ENCODE measurements around the gene RNF40. TPM values are rescaled to one million over a fixed set of nuclear protein-coding genes. Genes with fewer than 3 reads are reported as not detected.

The RNF40 gene
- total RNA-seq, 1 experiment from 2014 or later, result 94.0 TPM

DNA sequence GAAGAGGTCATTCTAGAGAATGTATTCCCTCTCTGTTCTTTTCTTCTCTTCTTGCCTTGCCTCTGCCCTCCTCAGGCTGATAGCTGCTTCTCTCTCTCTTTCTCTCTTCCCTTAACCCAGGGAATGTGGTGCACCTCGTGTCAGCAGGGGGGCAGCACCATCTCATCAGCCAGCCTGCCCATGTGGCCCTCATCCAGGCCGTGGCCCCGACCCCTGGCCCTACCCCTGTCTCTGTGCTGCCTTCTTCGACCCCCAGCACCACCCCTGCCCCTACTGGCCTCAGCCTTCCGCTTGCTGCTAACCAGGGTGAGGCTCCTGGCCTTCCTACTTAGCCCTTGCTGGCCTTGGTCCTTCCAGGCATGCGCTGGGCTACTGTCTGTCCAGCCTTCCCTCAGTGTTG lies 39.7 kb upstream of the RNF40 start:
- Mint-ChIP-seq H3K9me3 (ENCODE audit: unreplicated experiment) (no peaks in the 10 kb centered on the region), H3K4me3 (ENCODE audit: unreplicated experiment) (no peak overlapping the region), H3K4me1 (ENCODE audit: low read depth, unreplicated experiment) (peaks cover 6% of the 10 kb centered on the region), H3K36me3 (ENCODE audit: insufficient read depth, unreplicated experiment) (peaks cover 97% of the 10 kb centered on the region), H3K27me3 (ENCODE audit: insufficient read depth, unreplicated experiment) (no peaks in the 10 kb centered on the region), H3K27ac (ENCODE audit: unreplicated experiment) (no peak overlapping the region)
- Histone ChIP-seq H3K9me3 (no peaks in the 10 kb centered on the region), H3K4me3 (ENCODE audit: low read depth, low read length) (no peak overlapping the region), H3K27me3 (replicated peaks; ENCODE audit: control insufficient read depth, insufficient read depth, low read length) (no peaks in the 10 kb centered on the region), H3K4me1 (no peaks in the 10 kb centered on the region), H3K36me3 (ENCODE audit: control insufficient read depth, insufficient read depth, low read length) (peaks cover 11% of the 10 kb centered on the region)
- no peak for DNase-seq
- CTCF ChIA-PET, result interaction anchor here (1.0 kb wide), 1 partner anchor 18 kb away, joined by 3 read pairs; a partner anchor contains a TSS
- no TSS peak for BruUV-seq (replicated peaks)
- intact Hi-C loops (cut with micrococcal nuclease; ENCODE audit: unreplicated experiment), result no loop called here
- POLR2A ChIA-PET, result interaction anchor here (0.5 kb wide), 1 partner anchor 8 kb away, joined by 13 read pairs; no protein-coding TSS in a partner anchor
- TF ChIP-seq, protein P1, sequence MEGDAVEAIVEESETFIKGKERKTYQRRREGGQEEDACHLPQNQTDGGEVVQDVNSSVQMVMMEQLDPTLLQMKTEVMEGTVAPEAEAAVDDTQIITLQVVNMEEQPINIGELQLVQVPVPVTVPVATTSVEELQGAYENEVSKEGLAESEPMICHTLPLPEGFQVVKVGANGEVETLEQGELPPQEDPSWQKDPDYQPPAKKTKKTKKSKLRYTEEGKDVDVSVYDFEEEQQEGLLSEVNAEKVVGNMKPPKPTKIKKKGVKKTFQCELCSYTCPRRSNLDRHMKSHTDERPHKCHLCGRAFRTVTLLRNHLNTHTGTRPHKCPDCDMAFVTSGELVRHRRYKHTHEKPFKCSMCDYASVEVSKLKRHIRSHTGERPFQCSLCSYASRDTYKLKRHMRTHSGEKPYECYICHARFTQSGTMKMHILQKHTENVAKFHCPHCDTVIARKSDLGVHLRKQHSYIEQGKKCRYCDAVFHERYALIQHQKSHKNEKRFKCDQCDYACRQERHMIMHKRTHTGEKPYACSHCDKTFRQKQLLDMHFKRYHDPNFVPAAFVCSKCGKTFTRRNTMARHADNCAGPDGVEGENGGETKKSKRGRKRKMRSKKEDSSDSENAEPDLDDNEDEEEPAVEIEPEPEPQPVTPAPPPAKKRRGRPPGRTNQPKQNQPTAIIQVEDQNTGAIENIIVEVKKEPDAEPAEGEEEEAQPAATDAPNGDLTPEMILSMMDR (IDR thresholded peaks at IDR 0.05; ENCODE audit: insufficient read depth in 1 of 2, low read depth in 1 of 2, low read length in 1 of 2, severe bottlenecking in 1 of 2, unreplicated experiment in 1 of 2), result no peak

DNA sequence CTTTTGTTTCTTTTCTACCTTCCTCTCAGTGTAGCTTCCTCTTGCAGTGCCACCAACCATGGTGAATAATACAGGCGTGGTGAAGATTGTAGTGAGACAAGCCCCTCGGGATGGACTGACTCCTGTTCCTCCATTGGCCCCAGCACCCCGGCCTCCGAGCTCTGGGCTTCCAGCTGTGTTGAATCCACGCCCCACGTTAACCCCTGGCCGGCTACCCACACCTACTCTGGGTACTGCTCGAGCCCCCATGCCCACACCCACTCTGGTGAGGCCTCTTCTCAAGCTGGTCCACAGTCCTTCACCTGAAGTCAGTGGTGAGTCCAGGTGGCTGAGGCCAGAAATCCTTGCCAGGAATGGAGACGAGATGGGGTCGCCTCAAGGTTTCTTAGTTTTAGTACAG lies 39.2 kb upstream of the RNF40 start:
- no peaks in the 10 kb centered on the region for H3K27me3 Mint-ChIP-seq (ENCODE audit: insufficient read depth, unreplicated experiment)
- DNase-seq, result no peak
- no peaks in the 10 kb centered on the region for H3K27me3 ChIP-seq (replicated peaks; ENCODE audit: control insufficient read depth, insufficient read depth, low read length)
- no peak overlapping the region for H3K4me3 ChIP-seq (ENCODE audit: low read depth, low read length)
- no TSS peak for BruUV-seq (replicated peaks)
- peaks cover 6% of the 10 kb centered on the region for H3K4me1 Mint-ChIP-seq (ENCODE audit: low read depth, unreplicated experiment)
- no peaks in the 10 kb centered on the region for H3K4me1 ChIP-seq
- TF ChIP-seq, protein P1 (IDR thresholded peaks at IDR 0.05; ENCODE audit: insufficient read depth in 1 of 2, low read depth in 1 of 2, low read length in 1 of 2, severe bottlenecking in 1 of 2, unreplicated experiment in 1 of 2), result no peak
- no peak overlapping the region for H3K4me3 Mint-ChIP-seq (ENCODE audit: unreplicated experiment)
- CTCF ChIA-PET, result interaction anchor here (1.0 kb wide), 1 partner anchor 17 kb away, joined by 3 read pairs; a partner anchor contains a TSS
- H3K36me3 ChIP-seq (ENCODE audit: control insufficient read depth, insufficient read depth, low read length), result peaks cover 11% of the 10 kb centered on the region
- POLR2A ChIA-PET, result no interaction called here
- intact Hi-C loops (cut with micrococcal nuclease; ENCODE audit: unreplicated experiment), result no loop called here
- H3K9me3 Mint-ChIP-seq (ENCODE audit: unreplicated experiment), result no peaks in the 10 kb centered on the region
- H3K9me3 ChIP-seq, result no peaks in the 10 kb centered on the region
- no peak overlapping the region for H3K27ac Mint-ChIP-seq (ENCODE audit: unreplicated experiment)
- H3K36me3 Mint-ChIP-seq (ENCODE audit: insufficient read depth, unreplicated experiment), result peaks cover 97% of the 10 kb centered on the region

DNA sequence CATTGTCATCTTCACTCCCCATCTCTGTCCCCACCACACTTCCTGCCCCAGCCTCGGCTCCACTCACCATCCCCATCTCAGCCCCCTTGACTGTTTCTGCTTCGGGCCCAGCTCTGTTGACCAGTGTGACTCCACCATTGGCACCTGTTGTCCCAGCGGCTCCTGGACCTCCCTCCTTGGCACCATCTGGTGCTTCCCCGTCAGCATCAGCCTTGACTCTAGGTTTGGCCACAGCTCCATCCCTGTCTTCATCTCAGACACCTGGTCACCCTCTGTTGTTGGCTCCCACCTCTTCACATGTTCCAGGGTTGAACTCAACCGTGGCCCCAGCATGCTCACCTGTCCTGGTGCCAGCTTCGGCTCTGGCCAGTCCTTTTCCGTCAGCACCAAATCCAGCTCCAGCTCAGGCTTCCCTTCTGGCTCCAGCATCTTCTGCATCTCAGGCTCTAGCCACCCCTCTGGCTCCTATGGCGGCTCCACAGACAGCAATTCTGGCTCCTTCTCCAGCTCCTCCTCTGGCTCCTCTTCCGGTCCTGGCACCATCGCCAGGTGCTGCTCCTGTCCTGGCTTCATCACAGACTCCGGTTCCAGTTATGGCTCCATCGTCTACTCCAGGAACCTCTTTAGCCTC lies 38.3 kb upstream of the RNF40 start:
- Histone ChIP-seq H3K36me3 (ENCODE audit: control insufficient read depth, insufficient read depth, low read length) (peaks cover 11% of the 10 kb centered on the region), H3K9me3 (no peaks in the 10 kb centered on the region), H3K4me1 (no peaks in the 10 kb centered on the region), H3K27me3 (replicated peaks; ENCODE audit: control insufficient read depth, insufficient read depth, low read length) (no peaks in the 10 kb centered on the region), H3K4me3 (ENCODE audit: low read depth, low read length) (no peak overlapping the region)
- Mint-ChIP-seq H3K27ac (ENCODE audit: unreplicated experiment) (peak overlapping the region; percentile 53), H3K4me3 (ENCODE audit: unreplicated experiment) (no peak overlapping the region), H3K4me1 (ENCODE audit: low read depth, unreplicated experiment) (peaks cover 6% of the 10 kb centered on the region), H3K9me3 (ENCODE audit: unreplicated experiment) (no peaks in the 10 kb centered on the region), H3K36me3 (ENCODE audit: insufficient read depth, unreplicated experiment) (peaks cover 94% of the 10 kb centered on the region), H3K27me3 (ENCODE audit: insufficient read depth, unreplicated experiment) (no peaks in the 10 kb centered on the region)
- intact Hi-C loops (cut with micrococcal nuclease; ENCODE audit: unreplicated experiment), result no loop called here
- no peak for DNase-seq
- CTCF ChIA-PET, result no interaction called here
- POLR2A ChIA-PET, result interaction anchor here (0.6 kb wide), 1 partner anchor 25 kb away, joined by 3 read pairs; the partner anchor contains the start of gene SRCAP
- TSS peak; percentile 18 for BruUV-seq (replicated peaks)
- TF ChIP-seq, protein P1 (IDR thresholded peaks at IDR 0.05; ENCODE audit: insufficient read depth in 1 of 2, low read depth in 1 of 2, low read length in 1 of 2, severe bottlenecking in 1 of 2, unreplicated experiment in 1 of 2), result no peak
